ENCODE data around the gene FAM180A. TPM values are rescaled to one million over a fixed set of nuclear protein-coding genes. Genes with fewer than 3 reads are reported as not detected.

FAM180A gene
- total RNA-seq, 2 donors from 2014 or later: not detected

DNA sequence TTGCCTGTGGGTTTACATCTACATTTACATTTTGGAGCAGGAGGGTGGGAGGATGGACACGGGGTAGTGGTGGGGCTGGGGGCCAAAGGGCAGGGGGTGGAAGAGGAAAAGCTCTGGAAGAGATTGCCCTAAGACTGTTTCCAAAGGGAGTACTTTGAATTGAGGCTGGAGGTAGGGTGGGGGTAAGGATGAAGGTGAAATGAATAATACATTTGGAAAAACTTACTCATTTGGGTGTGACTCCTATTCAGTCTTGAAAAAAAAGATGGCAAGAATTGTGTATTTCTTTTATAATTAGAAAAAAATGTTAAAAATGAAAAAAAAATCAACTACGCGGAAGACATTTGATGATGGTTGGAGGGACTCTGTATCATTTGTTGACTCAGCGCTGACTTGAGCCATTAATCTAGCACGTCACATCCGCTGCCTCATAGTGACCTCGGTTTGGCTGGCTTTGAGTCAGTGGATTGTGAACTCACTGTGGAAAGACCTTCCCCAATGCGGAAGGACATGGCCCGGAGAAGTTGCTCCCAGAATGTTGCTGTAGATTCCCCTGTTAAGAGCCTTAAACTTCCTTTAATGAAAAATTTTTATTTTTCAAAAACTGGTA lies 2.8 kb downstream of the FAM180A start:
- H3K36me3 ChIP-seq (ENCODE audit: control insufficient read depth, insufficient read depth, low read length): no peaks in the 10 kb centered on the region
- no peak overlapping the region for H3K4me3 ChIP-seq (ENCODE audit: low read length)
- Mint-ChIP-seq H3K36me3 (ENCODE audit: low read depth) (no peaks in the 10 kb centered on the region), H3K27ac (no peak overlapping the region), H3K9me3 (no peaks in the 10 kb centered on the region), H3K4me1 (peaks cover 10% of the 10 kb centered on the region), H3K27me3 (ENCODE audit: insufficient read depth) (peaks cover 4% of the 10 kb centered on the region), H3K4me3 (no peak overlapping the region)
- H3K9ac ChIP-seq (ENCODE audit: extremely low read depth, low read length, poor library complexity, severe bottlenecking): no peak overlapping the region
- no peaks in the 10 kb centered on the region for H3K4me1 ChIP-seq (ENCODE audit: control insufficient read depth, insufficient read depth, low read length)
- no peak for DNase-seq
- no peak overlapping the region for H3K27ac ChIP-seq (ENCODE audit: low read depth, low read length)
- H3K9me3 ChIP-seq (ENCODE audit: control insufficient read depth, low read length): no peaks in the 10 kb centered on the region
- no peaks in the 10 kb centered on the region for H3K27me3 ChIP-seq (ENCODE audit: control insufficient read depth, insufficient read depth, low read length, poor library complexity, severe bottlenecking)
- WGBS, 2 experiments (ENCODE audit: insufficient coverage in 1 of 2, insufficient read length in 1 of 2): 92% methylated on average over 8 to 9 of the region's 9 CpGs
- TF ChIP-seq, protein P1, sequence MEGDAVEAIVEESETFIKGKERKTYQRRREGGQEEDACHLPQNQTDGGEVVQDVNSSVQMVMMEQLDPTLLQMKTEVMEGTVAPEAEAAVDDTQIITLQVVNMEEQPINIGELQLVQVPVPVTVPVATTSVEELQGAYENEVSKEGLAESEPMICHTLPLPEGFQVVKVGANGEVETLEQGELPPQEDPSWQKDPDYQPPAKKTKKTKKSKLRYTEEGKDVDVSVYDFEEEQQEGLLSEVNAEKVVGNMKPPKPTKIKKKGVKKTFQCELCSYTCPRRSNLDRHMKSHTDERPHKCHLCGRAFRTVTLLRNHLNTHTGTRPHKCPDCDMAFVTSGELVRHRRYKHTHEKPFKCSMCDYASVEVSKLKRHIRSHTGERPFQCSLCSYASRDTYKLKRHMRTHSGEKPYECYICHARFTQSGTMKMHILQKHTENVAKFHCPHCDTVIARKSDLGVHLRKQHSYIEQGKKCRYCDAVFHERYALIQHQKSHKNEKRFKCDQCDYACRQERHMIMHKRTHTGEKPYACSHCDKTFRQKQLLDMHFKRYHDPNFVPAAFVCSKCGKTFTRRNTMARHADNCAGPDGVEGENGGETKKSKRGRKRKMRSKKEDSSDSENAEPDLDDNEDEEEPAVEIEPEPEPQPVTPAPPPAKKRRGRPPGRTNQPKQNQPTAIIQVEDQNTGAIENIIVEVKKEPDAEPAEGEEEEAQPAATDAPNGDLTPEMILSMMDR (conservative IDR thresholded peaks at IDR 0.05): no peak

DNA sequence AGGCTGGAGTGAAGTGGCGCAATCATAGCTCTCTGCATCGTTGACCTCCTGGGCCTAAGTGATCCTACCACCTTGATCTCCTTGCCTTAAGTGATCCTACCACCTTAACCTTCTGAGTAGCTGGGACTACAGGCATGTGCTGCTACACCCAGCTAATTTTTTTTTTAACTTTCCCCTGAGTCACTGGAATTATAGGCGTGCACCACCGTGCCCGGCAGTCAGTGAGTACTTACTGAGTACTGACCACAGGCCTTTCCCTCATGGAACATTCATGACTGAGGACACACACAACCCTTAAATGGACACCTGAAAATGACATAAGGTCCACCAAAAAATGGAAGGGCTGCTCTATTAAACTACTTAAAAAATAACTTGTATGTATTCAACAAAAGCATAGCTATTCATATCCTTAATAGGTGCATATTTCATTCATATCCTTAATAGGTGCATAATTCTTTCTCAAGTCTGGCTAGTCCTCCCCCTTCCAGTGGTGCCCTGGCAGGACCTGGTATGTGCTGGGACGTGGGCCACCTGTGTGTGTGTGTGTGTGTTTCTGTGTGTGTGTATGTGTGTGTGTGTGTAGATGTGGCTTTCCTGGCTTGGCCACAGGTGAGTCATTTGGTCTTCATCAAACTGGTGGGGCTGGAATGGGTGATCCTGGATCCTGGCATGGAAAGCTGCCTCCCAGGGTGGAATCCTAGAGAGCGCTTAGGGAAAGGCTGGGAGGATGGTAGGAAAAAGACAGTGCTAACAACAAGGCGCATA lies 3.5 kb downstream of the FAM180A start:
- Histone ChIP-seq H3K36me3 (ENCODE audit: control insufficient read depth, insufficient read depth, low read length) (no peaks in the 10 kb centered on the region), H3K27ac (ENCODE audit: low read depth, low read length) (no peak overlapping the region), H3K4me3 (ENCODE audit: low read length) (no peak overlapping the region), H3K4me1 (ENCODE audit: control insufficient read depth, insufficient read depth, low read length) (no peaks in the 10 kb centered on the region), H3K9ac (ENCODE audit: extremely low read depth, low read length, poor library complexity, severe bottlenecking) (no peak overlapping the region), H3K27me3 (ENCODE audit: control insufficient read depth, insufficient read depth, low read length, poor library complexity, severe bottlenecking) (no peaks in the 10 kb centered on the region), H3K9me3 (ENCODE audit: control insufficient read depth, low read length) (no peaks in the 10 kb centered on the region)
- TF ChIP-seq, protein P1 (conservative IDR thresholded peaks at IDR 0.05): no peak
- no peak overlapping the region for H3K27ac Mint-ChIP-seq
- H3K4me3 Mint-ChIP-seq: no peak overlapping the region
- H3K9me3 Mint-ChIP-seq: no peaks in the 10 kb centered on the region
- no peaks in the 10 kb centered on the region for H3K36me3 Mint-ChIP-seq (ENCODE audit: low read depth)
- 91 to 93% methylated on average over 7 to 8 of the region's 8 CpGs for WGBS, 2 experiments (ENCODE audit: insufficient coverage in 1 of 2, insufficient read length in 1 of 2)
- no peak for DNase-seq
- H3K27me3 Mint-ChIP-seq (ENCODE audit: insufficient read depth): peaks cover 4% of the 10 kb centered on the region
- peaks cover 10% of the 10 kb centered on the region for H3K4me1 Mint-ChIP-seq

DNA sequence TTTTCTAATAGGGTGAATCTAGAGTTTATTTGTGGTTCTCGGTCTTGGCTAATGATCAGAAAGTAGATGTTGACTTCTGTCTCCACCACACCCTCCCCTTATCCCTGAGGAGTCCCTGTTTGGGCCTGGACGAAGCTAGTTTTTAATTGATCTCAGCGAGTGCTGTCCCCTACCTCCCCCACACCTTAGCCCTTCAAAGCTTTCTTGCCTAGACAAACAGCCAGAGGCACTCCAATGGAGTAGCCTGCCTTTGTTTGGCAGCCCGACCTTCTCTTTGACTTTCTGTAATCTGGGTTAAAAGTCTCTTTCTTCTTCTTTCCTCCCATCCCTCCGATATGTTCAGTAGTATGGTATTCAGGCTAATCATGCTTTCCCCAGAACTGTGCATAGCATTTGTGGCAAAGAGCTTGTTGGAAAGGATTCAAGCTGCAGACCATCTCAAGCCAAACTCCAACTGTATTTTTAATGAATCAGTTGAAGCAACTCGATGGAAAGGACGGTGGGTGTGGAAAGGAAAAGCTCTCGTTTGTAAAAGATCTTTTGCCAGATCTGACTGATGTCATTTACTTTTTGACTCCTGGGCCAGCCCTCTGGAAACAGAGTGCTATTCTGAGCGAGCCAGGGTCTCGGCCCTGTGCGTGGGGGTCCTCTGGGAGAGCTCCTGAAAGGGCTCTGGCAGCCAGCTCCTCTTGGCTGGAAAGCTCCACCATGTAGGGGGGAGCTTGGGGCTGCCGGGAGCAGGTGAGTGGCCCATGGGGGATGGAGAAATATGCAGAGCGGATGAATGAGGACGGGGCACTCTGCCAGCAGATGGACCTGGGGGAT lies 4.5 kb downstream of the FAM180A start:
- H3K9ac ChIP-seq (ENCODE audit: extremely low read depth, low read length, poor library complexity, severe bottlenecking): no peak overlapping the region
- Mint-ChIP-seq H3K9me3 (no peaks in the 10 kb centered on the region), H3K27me3 (ENCODE audit: insufficient read depth) (peaks cover 6% of the 10 kb centered on the region), H3K4me1 (peaks cover 10% of the 10 kb centered on the region), H3K36me3 (ENCODE audit: low read depth) (no peaks in the 10 kb centered on the region), H3K27ac (peak overlapping the region; percentile 1), H3K4me3 (no peak overlapping the region)
- no peaks in the 10 kb centered on the region for H3K27me3 ChIP-seq (ENCODE audit: control insufficient read depth, insufficient read depth, low read length, poor library complexity, severe bottlenecking)
- H3K4me1 ChIP-seq (ENCODE audit: control insufficient read depth, insufficient read depth, low read length): no peaks in the 10 kb centered on the region
- no peak overlapping the region for H3K4me3 ChIP-seq (ENCODE audit: low read length)
- DNase-seq: no peak
- no peaks in the 10 kb centered on the region for H3K9me3 ChIP-seq (ENCODE audit: control insufficient read depth, low read length)
- WGBS, 2 experiments (ENCODE audit: insufficient coverage in 1 of 2, insufficient read length in 1 of 2): 86 to 89% methylated on average over 3 to 14 of the region's 14 CpGs
- no peak overlapping the region for H3K27ac ChIP-seq (ENCODE audit: low read depth, low read length)
- TF ChIP-seq, protein P1 (conservative IDR thresholded peaks at IDR 0.05): no peak
- H3K36me3 ChIP-seq (ENCODE audit: control insufficient read depth, insufficient read depth, low read length): no peaks in the 10 kb centered on the region
